ENCODE results near the gene MBNL1.

Gene MBNL1, protein sequence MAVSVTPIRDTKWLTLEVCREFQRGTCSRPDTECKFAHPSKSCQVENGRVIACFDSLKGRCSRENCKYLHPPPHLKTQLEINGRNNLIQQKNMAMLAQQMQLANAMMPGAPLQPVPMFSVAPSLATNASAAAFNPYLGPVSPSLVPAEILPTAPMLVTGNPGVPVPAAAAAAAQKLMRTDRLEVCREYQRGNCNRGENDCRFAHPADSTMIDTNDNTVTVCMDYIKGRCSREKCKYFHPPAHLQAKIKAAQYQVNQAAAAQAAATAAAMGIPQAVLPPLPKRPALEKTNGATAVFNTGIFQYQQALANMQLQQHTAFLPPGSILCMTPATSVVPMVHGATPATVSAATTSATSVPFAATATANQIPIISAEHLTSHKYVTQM

DNA sequence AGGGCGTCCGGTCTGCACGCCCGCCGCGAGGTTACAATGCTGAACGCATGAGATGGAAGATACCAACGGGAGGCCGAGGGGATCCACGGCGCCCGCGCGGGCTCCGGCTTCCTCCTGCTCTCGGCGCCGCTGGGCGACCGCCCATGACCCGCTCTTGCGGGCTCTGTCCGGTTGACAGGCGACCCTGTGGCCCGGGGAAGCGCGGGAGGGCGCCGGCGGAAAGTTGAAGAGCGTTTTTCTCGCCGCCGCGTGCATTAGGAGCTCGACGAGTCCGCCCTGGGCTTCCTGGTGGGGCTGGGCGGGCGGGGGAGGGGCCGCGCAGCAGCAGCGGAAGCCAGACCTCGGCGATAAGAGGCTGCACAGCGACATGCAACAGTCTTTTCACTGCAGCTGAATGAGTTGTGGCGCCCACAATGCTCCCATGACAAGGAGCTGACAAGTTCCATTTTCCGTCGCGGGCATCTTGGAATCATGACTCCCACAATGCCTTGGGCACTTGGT lies at the start of gene MBNL1:
Gene MBNL1 (plus strand): TSS at position 375 of the 501 bp plus-strand sequence. CDS start 31,265 bp downstream, outside the sequence.
- FAIRE-seq (no peak), DNase-seq (ENCODE audit: insufficient read length, low spot score) (no peak)
- TF ChIP-seq, protein P1, sequence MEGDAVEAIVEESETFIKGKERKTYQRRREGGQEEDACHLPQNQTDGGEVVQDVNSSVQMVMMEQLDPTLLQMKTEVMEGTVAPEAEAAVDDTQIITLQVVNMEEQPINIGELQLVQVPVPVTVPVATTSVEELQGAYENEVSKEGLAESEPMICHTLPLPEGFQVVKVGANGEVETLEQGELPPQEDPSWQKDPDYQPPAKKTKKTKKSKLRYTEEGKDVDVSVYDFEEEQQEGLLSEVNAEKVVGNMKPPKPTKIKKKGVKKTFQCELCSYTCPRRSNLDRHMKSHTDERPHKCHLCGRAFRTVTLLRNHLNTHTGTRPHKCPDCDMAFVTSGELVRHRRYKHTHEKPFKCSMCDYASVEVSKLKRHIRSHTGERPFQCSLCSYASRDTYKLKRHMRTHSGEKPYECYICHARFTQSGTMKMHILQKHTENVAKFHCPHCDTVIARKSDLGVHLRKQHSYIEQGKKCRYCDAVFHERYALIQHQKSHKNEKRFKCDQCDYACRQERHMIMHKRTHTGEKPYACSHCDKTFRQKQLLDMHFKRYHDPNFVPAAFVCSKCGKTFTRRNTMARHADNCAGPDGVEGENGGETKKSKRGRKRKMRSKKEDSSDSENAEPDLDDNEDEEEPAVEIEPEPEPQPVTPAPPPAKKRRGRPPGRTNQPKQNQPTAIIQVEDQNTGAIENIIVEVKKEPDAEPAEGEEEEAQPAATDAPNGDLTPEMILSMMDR (IDR thresholded peaks at IDR 0.05; ENCODE audit: insufficient read depth, missing control alignments), result no peak

DNA sequence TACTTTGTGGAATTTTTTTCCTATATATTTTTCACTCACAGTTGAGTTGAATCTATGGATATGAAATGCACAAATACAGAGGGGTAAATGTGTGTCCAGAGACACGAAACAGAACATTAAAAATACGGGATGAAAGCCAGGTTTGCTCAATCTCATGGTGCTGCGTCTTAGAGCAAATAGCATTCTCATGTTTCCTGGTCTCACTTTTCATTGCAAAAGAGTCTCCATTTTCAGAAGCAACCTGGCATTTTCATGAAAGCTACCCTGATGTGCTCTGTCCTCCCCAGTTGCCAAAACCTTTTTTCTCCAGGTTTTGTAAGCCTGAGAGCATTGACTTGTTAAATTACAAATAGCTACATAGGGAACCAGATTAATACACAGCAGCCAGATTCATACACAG lies 49.5 kb upstream of the MBNL1 start:
- TF ChIP-seq, protein P1 (IDR thresholded peaks at IDR 0.05; ENCODE audit: insufficient read depth, missing control alignments), result no peak
- DNase-seq (ENCODE audit: insufficient read length, low spot score) (no peak), FAIRE-seq (no peak)

DNA sequence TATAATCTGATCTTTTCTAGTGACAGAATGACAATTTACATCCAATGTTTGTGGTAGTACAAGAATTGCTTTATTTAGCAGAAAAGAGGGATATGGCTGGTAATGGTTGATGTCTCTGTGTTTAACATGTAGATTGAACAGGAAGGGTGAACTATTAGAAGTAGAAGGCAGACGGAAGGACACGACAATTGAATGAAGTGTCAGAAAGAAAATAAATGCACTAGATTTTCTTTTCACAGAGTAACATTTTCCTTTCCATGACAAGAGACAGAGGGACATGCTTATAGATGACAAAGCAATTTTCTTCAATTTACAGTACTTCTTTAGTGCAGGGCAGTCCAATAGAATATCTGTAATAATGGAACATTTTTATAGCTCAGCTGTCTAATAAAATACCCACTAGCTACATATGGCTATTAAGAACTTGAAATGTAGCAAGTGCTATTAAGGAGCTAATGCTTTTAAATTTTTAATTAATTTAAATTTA lies 48.9 kb upstream of the MBNL1 start:
- no peak for DNase-seq (ENCODE audit: insufficient read length, low spot score)
- TF ChIP-seq, protein P1 (IDR thresholded peaks at IDR 0.05; ENCODE audit: insufficient read depth, missing control alignments), result no peak
- no peak for FAIRE-seq

DNA sequence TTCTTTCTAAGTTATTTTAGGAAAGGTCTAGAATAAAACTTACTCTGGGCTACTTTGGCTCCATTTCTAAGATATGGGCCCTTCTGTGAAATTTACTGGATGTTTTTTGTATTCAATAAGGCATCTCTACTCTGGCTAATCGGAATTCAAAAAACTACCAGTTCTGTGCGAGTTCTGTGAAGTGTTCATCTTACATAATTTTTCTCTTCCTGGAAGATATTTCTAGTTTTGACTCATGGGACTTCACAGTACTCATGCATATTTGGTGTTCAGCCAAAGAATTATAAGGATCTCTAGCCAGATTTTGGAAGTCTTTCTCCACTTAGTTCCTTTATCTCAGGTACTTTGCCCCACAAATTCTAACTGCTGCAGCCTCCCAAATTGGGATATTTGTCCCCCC lies 46.4 kb upstream of the MBNL1 start:
- no peak for FAIRE-seq
- no peak for DNase-seq (ENCODE audit: insufficient read length, low spot score)

DNA sequence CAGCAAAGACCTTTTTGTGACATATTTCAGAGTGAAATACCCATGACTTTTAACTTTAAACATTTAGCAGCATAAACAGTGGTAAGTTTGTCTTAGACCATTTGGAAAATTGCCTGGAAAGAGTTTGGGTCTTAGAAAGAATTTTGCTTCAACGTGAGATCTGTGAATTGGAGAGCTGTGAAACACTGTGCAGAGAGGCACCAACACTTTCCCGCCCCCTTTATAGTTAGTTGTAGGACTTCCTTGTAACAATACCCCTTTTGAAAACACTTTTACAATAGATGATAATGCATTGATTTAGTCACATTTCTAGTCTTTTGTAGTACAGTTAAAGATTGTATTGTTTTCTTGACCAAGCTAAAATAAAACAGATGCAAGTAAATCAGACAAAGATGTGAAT lies 43.5 kb upstream of the MBNL1 start:
- DNase-seq (ENCODE audit: insufficient read length, low spot score), result no peak
- no peak for FAIRE-seq
- TF ChIP-seq, protein P1 (IDR thresholded peaks at IDR 0.05; ENCODE audit: insufficient read depth, missing control alignments), result no peak

More for the DNA sequence above, 46.4 kb upstream of the MBNL1 start:
- TF ChIP-seq, protein P1 (IDR thresholded peaks at IDR 0.05; ENCODE audit: insufficient read depth, missing control alignments), result no peak

DNA sequence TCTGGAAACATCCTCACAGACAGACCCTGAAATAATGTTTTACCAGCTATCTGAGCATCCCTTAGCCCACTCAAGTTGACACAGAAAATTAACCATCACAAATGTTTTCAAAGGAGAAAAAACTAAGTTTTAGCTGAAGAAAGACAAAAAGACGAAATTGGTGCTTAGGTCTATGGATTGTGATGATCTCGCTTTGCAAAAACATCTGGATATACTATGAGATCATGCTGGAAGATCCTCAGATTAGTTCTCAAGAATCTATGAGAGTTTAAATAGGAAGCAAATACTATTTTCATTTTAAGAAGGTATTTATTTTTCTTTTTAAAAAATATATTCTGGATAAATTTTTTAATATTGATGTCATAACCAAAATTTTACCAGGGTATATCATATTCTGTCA lies 42.6 kb upstream of the MBNL1 start:
- no peak for DNase-seq (ENCODE audit: insufficient read length, low spot score)
- TF ChIP-seq, protein P1 (IDR thresholded peaks at IDR 0.05; ENCODE audit: insufficient read depth, missing control alignments), result no peak
- no peak for FAIRE-seq

DNA sequence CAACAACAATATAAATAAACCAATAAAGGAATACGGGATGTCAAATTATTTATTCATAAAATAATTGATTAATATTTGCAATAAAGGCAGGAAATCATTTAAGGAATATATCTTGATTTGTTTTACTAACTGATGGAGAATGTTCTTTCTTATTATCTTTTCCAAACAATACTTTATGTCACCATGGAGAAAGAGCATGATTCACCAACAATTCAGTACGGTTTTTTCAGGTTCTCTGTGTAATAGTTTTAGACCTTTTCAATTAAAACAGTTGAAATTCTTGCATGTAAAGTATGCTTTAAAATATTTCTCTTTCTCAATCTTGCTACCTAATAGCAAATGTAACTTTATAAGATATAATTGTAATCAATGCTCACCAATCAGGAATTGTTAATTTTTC lies 41.7 kb upstream of the MBNL1 start:
- DNase-seq (ENCODE audit: insufficient read length, low spot score) (no peak), FAIRE-seq (no peak)
- TF ChIP-seq, protein P1 (IDR thresholded peaks at IDR 0.05; ENCODE audit: insufficient read depth, missing control alignments), result no peak
